HEK293 (cell line): ENCODE data around the gene STS.

Experiments used
- CTCF ChIA-PET: fragments of 350-600 bp; formaldehyde crosslinking; extraction: SDS; loops from one replicate; lab custom pipeline; 2021; ENCODE audit warnings: antibody characterized with exemption; lab: Yijun Ruan, JAX
- POLR2A ChIA-PET: fragments of 300-600 bp; formaldehyde crosslinking; extraction: SDS; loops from one replicate; lab custom pipeline; 2020; ENCODE audit warnings: antibody characterized with exemption, inconsistent platforms; lab: Yijun Ruan, JAX
- H3K27ac ChIP-seq: fragments of 200-500 bp; sonication (Bioruptor generic); 2 replicates; pipeline ENCODE4 v1.5.1; 2014; ENCODE audit warnings: low read depth, low read length, control low read depth, inconsistent platforms; ENCODE audit errors: extremely low read depth
- H3K36me3 ChIP-seq, 2 experiments: fragments of 200-500 bp in 1 of 2; sonication (Bioruptor generic) in 1 of 2; 1 replicate in 1 of 2; 2 replicates in 1 of 2; pipeline ENCODE4 v1.5.1; 2014 to 2017; ENCODE audit warnings: inconsistent platforms in 2 of 2, low read length in 2 of 2; ENCODE audit not compliant: control insufficient read depth in 2 of 2, insufficient read depth in 1 of 2
- H3K4me1 ChIP-seq: fragments of 200-500 bp; sonication (Bioruptor generic); 2 replicates; pipeline ENCODE4 v1.5.1; 2014; ENCODE audit warnings: mild to moderate bottlenecking, low read length, inconsistent platforms; ENCODE audit not compliant: control insufficient read depth, insufficient read depth
- H3K4me3 ChIP-seq: 2 replicates; pipeline ENCODE4 v1.5.1; 2011; ENCODE audit warnings: low read depth, mild to moderate bottlenecking, control low read depth, low read length, moderate library complexity
- H3K9me3 ChIP-seq: fragments of 200-500 bp; sonication (Bioruptor generic); 2 replicates; pipeline ENCODE4 v1.5.1; 2014; ENCODE audit warnings: low read depth, low read length, inconsistent platforms; ENCODE audit not compliant: control insufficient read depth, insufficient read depth
- KLF7 ChIP-seq: fragments of 450-650 bp; formaldehyde crosslinking; IDR thresholded peaks from 2 replicates; pipeline ENCODE4 v1.5.1; 2016; ENCODE audit warnings: missing biosample characterization, missing genetic modification characterization, borderline replicate concordance
- MZF1 ChIP-seq: fragments of 450-650 bp; formaldehyde crosslinking; IDR thresholded peaks from 2 replicates; pipeline ENCODE4 v1.5.1; 2017; ENCODE audit warnings: missing biosample characterization, missing genetic modification characterization, borderline replicate concordance
- YY2 ChIP-seq: fragments of 450-650 bp; formaldehyde crosslinking; IDR thresholded peaks from 2 replicates; pipeline ENCODE4 v1.5.1; 2016; ENCODE audit warnings: missing biosample characterization, missing genetic modification characterization
- ZBTB8A ChIP-seq: fragments of 450-650 bp; formaldehyde crosslinking; IDR thresholded peaks from 2 replicates; pipeline ENCODE4 v1.5.1; 2016; ENCODE audit warnings: missing biosample characterization, missing genetic modification characterization
- ZNF112 ChIP-seq: fragments of 450-650 bp; formaldehyde crosslinking; IDR thresholded peaks from 2 replicates; pipeline ENCODE4 v1.5.0; 2017; ENCODE audit warnings: missing biosample characterization, missing genetic modification characterization
- ZNF146 ChIP-seq: fragments of 450-650 bp; formaldehyde crosslinking; IDR thresholded peaks from 2 replicates; pipeline ENCODE4 v1.5.1; 2016; ENCODE audit warnings: missing biosample characterization, missing genetic modification characterization
- ZNF157 ChIP-seq: fragments of 450-650 bp; formaldehyde crosslinking; IDR thresholded peaks from 2 replicates; pipeline ENCODE4 v1.5.1; 2016; ENCODE audit warnings: missing biosample characterization, missing genetic modification characterization
- ZNF16 ChIP-seq: fragments of 450-650 bp; formaldehyde crosslinking; IDR thresholded peaks from 2 replicates; pipeline ENCODE4 v1.5.1; 2016; ENCODE audit warnings: low read depth, missing biosample characterization, missing genetic modification characterization
- ZNF266 ChIP-seq: fragments of 450-650 bp; formaldehyde crosslinking; IDR thresholded peaks from 2 replicates; pipeline ENCODE4 v1.5.1; 2016; ENCODE audit warnings: missing biosample characterization, missing genetic modification characterization, low read depth
- ZNF274 ChIP-seq, 2 experiments: fragments of 200-500 bp in 1 of 2; fragments of 450-650 bp in 1 of 2; sonication (Bioruptor generic) in 1 of 2; formaldehyde crosslinking in 1 of 2; IDR thresholded peaks; 2 replicates each; pipeline versions ENCODE4 v1.5.1 to v1.6.1; 2014 to 2016; ENCODE audit warnings: borderline replicate concordance in 1 of 2, inconsistent platforms in 1 of 2, low read length in 1 of 2, missing biosample characterization in 1 of 2, missing genetic modification characterization in 1 of 2
- ZNF394 ChIP-seq: fragments of 450-650 bp; formaldehyde crosslinking; IDR thresholded peaks from 2 replicates; pipeline ENCODE4 v1.5.1; 2016; ENCODE audit warnings: missing biosample characterization, missing genetic modification characterization, mild to moderate bottlenecking, moderate library complexity, borderline replicate concordance
- ZNF416 ChIP-seq: fragments of 450-650 bp; formaldehyde crosslinking; IDR thresholded peaks from 2 replicates; pipeline ENCODE4 v1.5.1; 2016; ENCODE audit warnings: missing biosample characterization, missing genetic modification characterization
- ZNF529 ChIP-seq: fragments of 450-650 bp; formaldehyde crosslinking; IDR thresholded peaks from 2 replicates; pipeline ENCODE4 v1.5.1; 2017; ENCODE audit warnings: missing genetic modification characterization, missing biosample characterization; ENCODE audit not compliant: insufficient replicate concordance
- ZNF555 ChIP-seq: fragments of 450-650 bp; formaldehyde crosslinking; conservative IDR thresholded peaks from 2 replicates; pipeline ENCODE4 v1.5.1; 2017; ENCODE audit warnings: missing biosample characterization, mild to moderate bottlenecking, missing genetic modification characterization, inconsistent platforms
- ZNF571 ChIP-seq: fragments of 450-650 bp; formaldehyde crosslinking; IDR thresholded peaks from 2 replicates; pipeline ENCODE4 v1.5.0; 2017; ENCODE audit warnings: missing biosample characterization, missing genetic modification characterization
- ZNF585B ChIP-seq: fragments of 450-650 bp; formaldehyde crosslinking; IDR thresholded peaks from 2 replicates; pipeline ENCODE4 v1.5.1; 2016; ENCODE audit warnings: missing biosample characterization, missing genetic modification characterization
- TF ChIP-seq, protein P1 (sequence below): fragments of 450-650 bp; formaldehyde crosslinking; IDR thresholded peaks from 2 replicates; pipeline ENCODE4 v1.5.1; 2016; ENCODE audit warnings: missing biosample characterization, missing genetic modification characterization
- TF ChIP-seq, protein P2 (sequence below): fragments of 450-650 bp; formaldehyde crosslinking; IDR thresholded peaks from 2 replicates; pipeline ENCODE4 v1.5.0; 2017; ENCODE audit warnings: missing biosample characterization, missing genetic modification characterization, borderline replicate concordance
- TF ChIP-seq, protein P3 (sequence below): fragments of 450-650 bp; formaldehyde crosslinking; IDR thresholded peaks from 2 replicates; pipeline ENCODE4 v1.5.1; 2016; ENCODE audit warnings: missing biosample characterization, missing genetic modification characterization
- TF ChIP-seq, protein P4 (sequence below): fragments of 450-650 bp; formaldehyde crosslinking; conservative IDR thresholded peaks from 2 replicates; pipeline ENCODE4 v1.5.1; 2016; ENCODE audit warnings: low read depth, missing biosample characterization, missing genetic modification characterization

STS gene

GRCh38 chrX:7147978-7148854, 704 bp downstream of the STS start, which contains the start of gene PUDP (continued):
- TF ChIP-seq, protein P1, sequence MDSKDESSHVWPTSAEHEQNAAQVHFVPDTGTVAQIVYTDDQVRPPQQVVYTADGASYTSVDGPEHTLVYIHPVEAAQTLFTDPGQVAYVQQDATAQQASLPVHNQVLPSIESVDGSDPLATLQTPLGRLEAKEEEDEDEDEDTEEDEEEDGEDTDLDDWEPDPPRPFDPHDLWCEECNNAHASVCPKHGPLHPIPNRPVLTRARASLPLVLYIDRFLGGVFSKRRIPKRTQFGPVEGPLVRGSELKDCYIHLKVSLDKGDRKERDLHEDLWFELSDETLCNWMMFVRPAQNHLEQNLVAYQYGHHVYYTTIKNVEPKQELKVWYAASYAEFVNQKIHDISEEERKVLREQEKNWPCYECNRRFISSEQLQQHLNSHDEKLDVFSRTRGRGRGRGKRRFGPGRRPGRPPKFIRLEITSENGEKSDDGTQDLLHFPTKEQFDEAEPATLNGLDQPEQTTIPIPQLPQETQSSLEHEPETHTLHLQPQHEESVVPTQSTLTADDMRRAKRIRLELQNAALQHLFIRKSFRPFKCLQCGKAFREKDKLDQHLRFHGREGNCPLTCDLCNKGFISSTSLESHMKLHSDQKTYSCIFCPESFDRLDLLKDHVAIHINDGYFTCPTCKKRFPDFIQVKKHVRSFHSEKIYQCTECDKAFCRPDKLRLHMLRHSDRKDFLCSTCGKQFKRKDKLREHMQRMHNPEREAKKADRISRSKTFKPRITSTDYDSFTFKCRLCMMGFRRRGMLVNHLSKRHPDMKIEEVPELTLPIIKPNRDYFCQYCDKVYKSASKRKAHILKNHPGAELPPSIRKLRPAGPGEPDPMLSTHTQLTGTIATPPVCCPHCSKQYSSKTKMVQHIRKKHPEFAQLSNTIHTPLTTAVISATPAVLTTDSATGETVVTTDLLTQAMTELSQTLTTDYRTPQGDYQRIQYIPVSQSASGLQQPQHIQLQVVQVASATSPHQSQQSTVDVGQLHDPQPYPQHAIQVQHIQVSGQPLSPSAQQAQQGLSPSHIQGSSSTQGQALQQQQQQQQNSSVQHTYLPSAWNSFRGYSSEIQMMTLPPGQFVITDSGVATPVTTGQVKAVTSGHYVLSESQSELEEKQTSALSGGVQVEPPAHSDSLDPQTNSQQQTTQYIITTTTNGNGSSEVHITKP (tag by site-specific recombination): peak; percentile 56; the same call in 1 of the 2 replicates

GRCh38 chrX:7149411-7149810, 1.9 kb downstream of the STS start:
- Histone ChIP-seq H3K27ac (no peak overlapping the region), H3K4me1 (no peaks in the 10 kb centered on the region), H3K36me3 (no peaks in the 10 kb centered on the region), H3K9me3 (no peaks in the 10 kb centered on the region), H3K4me3 (no peak overlapping the region)
- TF ChIP-seq ZNF146: no peak
- no peak for TF ChIP-seq ZNF394 (tag by site-specific recombination)
- TF ChIP-seq, protein P2, sequence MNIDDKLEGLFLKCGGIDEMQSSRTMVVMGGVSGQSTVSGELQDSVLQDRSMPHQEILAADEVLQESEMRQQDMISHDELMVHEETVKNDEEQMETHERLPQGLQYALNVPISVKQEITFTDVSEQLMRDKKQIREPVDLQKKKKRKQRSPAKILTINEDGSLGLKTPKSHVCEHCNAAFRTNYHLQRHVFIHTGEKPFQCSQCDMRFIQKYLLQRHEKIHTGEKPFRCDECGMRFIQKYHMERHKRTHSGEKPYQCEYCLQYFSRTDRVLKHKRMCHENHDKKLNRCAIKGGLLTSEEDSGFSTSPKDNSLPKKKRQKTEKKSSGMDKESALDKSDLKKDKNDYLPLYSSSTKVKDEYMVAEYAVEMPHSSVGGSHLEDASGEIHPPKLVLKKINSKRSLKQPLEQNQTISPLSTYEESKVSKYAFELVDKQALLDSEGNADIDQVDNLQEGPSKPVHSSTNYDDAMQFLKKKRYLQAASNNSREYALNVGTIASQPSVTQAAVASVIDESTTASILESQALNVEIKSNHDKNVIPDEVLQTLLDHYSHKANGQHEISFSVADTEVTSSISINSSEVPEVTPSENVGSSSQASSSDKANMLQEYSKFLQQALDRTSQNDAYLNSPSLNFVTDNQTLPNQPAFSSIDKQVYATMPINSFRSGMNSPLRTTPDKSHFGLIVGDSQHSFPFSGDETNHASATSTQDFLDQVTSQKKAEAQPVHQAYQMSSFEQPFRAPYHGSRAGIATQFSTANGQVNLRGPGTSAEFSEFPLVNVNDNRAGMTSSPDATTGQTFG (tag by site-specific recombination): no peak
- TF ChIP-seq MZF1: no peak
- TF ChIP-seq ZNF529 (tag by site-specific recombination): no peak
- TF ChIP-seq ZNF585B: no peak
- TF ChIP-seq ZNF16 (tag by site-specific recombination): no peak
- TF ChIP-seq ZNF571 (tag by site-specific recombination): no peak
- no peak for TF ChIP-seq YY2 (tag by site-specific recombination)
- no peak for TF ChIP-seq ZBTB8A (tag by site-specific recombination)
- no peak for TF ChIP-seq ZNF112 (tag by site-specific recombination)
- TF ChIP-seq ZNF555 (tag by site-specific recombination): no peak
- TF ChIP-seq KLF7 (tag by site-specific recombination): no peak
- TF ChIP-seq, protein P3, sequence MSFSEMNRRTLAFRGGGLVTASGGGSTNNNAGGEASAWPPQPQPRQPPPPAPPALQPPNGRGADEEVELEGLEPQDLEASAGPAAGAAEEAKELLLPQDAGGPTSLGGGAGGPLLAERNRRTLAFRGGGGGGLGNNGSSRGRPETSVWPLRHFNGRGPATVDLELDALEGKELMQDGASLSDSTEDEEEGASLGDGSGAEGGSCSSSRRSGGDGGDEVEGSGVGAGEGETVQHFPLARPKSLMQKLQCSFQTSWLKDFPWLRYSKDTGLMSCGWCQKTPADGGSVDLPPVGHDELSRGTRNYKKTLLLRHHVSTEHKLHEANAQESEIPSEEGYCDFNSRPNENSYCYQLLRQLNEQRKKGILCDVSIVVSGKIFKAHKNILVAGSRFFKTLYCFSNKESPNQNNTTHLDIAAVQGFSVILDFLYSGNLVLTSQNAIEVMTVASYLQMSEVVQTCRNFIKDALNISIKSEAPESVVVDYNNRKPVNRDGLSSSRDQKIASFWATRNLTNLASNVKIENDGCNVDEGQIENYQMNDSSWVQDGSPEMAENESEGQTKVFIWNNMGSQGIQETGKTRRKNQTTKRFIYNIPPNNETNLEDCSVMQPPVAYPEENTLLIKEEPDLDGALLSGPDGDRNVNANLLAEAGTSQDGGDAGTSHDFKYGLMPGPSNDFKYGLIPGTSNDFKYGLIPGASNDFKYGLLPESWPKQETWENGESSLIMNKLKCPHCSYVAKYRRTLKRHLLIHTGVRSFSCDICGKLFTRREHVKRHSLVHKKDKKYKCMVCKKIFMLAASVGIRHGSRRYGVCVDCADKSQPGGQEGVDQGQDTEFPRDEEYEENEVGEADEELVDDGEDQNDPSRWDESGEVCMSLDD (tag by site-specific recombination): no peak
- no peak for TF ChIP-seq ZNF157 (tag by site-specific recombination)
- TF ChIP-seq ZNF416: no peak
- no peak for TF ChIP-seq ZNF274 (IDR thresholded peaks at IDR 0.05; ENCODE audit: low read length)
- TF ChIP-seq ZNF274 (tag by site-specific recombination; IDR thresholded peaks at IDR 0.05; ENCODE audit: borderline replicate concordance): no peak
- TF ChIP-seq, protein P4, sequence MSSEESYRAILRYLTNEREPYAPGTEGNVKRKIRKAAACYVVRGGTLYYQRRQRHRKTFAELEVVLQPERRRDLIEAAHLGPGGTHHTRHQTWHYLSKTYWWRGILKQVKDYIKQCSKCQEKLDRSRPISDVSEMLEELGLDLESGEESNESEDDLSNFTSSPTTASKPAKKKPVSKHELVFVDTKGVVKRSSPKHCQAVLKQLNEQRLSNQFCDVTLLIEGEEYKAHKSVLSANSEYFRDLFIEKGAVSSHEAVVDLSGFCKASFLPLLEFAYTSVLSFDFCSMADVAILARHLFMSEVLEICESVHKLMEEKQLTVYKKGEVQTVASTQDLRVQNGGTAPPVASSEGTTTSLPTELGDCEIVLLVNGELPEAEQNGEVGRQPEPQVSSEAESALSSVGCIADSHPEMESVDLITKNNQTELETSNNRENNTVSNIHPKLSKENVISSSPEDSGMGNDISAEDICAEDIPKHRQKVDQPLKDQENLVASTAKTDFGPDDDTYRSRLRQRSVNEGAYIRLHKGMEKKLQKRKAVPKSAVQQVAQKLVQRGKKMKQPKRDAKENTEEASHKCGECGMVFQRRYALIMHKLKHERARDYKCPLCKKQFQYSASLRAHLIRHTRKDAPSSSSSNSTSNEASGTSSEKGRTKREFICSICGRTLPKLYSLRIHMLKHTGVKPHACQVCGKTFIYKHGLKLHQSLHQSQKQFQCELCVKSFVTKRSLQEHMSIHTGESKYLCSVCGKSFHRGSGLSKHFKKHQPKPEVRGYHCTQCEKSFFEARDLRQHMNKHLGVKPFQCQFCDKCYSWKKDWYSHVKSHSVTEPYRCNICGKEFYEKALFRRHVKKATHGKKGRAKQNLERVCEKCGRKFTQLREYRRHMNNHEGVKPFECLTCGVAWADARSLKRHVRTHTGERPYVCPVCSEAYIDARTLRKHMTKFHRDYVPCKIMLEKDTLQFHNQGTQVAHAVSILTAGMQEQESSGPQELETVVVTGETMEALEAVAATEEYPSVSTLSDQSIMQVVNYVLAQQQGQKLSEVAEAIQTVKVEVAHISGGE (tag by site-specific recombination): no peak
- TF ChIP-seq ZNF266 (tag by site-specific recombination): no peak
- ChIA-PET CTCF (no interaction called here), POLR2A (no interaction called here)
